Measurements from ENCODE around the gene CCDC33. TPM values are rescaled to one million over a fixed set of nuclear protein-coding genes. Genes with fewer than 3 reads are reported as not detected.
A peak's percentile ranks its signal among the peaks of the same experiment; 100 is the strongest.

Gene CCDC33
- total RNA-seq, 1 experiment from 2014 or later: 10.6 TPM

DNA sequence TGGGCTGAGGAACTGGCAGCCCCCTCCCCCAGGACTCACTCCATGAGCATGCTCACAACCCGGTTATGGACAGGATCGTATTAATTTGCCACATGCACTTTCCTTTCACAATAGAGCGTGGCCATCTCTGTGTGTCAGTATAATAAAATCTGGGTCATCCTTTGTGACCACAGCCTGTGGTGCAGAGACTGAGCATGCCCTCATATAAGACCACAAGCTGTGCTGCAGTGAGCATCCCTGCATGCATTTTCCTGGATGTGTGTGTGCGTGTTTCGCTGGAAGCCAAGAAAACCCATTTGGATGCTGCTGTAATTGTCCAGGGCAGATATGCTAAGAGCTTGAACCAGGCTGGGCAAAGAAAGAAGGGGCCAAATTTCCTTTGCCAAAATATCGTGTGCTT is 91.6 kb downstream of the CCDC33 start:
- CTCF ChIA-PET: interaction anchor here (0.7 to 17.1 kb wide), 5 partner anchors 9 to 355 kb away, joined by 3 to 347 read pairs (median 5); no protein-coding TSS in a partner anchor

DNA sequence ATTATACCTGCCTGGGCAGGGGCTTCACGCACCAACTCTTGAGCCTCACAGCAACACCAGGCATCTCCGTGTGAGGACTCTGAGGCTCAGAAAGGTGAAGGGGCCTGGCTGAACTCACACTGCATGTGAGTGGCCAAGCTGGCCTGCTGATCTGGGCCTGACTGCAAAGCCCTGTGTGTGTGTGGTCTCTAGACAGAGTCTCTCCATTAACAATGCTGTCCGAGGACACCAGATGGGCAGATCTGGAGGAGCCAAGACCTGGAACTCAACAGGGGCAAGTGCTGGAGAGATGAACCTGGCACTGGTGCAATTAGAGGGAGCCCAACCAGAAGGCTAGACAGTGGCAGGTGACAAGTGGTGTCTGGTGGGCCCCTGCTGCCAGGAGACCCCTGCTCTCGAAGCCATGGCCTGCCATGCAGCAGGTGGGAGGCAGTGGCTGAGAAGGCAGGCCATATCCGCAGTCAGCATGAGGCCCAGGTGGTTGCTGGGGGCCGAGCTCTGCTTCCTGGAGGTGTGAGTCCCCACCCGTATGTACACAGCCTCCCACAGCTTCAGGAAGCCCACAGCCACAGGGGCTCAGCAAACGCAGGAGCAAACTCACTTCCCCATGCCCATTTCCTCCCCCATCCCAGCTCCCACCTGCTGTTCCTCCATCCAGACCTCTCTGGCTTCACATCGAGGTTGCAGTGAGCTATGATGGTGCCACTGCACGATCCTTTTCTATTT is 92.4 kb downstream of the CCDC33 start:
- Mint-ChIP-seq H3K4me1 (peaks cover 36% of the 10 kb centered on the region), H3K27ac (no peak overlapping the region), H3K36me3 (no peaks in the 10 kb centered on the region), H3K4me3 (no peak overlapping the region), H3K9me3 (no peaks in the 10 kb centered on the region), H3K27me3 (ENCODE audit: low read depth) (no peaks in the 10 kb centered on the region; the same call in none of the 2 replicates)
- ChIA-PET CTCF (interaction anchor here (0.7 to 17.1 kb wide), 7 partner anchors 8 to 356 kb away, joined by 3 to 347 read pairs (median 5); no protein-coding TSS in a partner anchor), POLR2A (no interaction called here)
- ATAC-seq (no peak), DNase-seq (ENCODE audit: low spot score) (no peak)
- TF ChIP-seq ZNF423 (CRISPR knock-in tag; IDR thresholded peaks at IDR 0.05) (peak; percentile 58; the same call in 1 of the 2 replicates), SMAD3 (CRISPR knock-in tag; IDR thresholded peaks at IDR 0.05; ENCODE audit: borderline replicate concordance) (no peak), NFYB (CRISPR knock-in tag; conservative IDR thresholded peaks at IDR 0.05; ENCODE audit: low read depth) (no peak), ATF1 (CRISPR knock-in tag; IDR thresholded peaks at IDR 0.05) (no peak), FOXP1 (CRISPR knock-in tag; IDR thresholded peaks at IDR 0.05; ENCODE audit: borderline replicate concordance) (0 out of 2 replicates have a peak, but pooled peaks have one; percentile 18), NFATC4 (CRISPR knock-in tag; IDR thresholded peaks at IDR 0.05) (no peak)
- TF ChIP-seq, protein P1, sequence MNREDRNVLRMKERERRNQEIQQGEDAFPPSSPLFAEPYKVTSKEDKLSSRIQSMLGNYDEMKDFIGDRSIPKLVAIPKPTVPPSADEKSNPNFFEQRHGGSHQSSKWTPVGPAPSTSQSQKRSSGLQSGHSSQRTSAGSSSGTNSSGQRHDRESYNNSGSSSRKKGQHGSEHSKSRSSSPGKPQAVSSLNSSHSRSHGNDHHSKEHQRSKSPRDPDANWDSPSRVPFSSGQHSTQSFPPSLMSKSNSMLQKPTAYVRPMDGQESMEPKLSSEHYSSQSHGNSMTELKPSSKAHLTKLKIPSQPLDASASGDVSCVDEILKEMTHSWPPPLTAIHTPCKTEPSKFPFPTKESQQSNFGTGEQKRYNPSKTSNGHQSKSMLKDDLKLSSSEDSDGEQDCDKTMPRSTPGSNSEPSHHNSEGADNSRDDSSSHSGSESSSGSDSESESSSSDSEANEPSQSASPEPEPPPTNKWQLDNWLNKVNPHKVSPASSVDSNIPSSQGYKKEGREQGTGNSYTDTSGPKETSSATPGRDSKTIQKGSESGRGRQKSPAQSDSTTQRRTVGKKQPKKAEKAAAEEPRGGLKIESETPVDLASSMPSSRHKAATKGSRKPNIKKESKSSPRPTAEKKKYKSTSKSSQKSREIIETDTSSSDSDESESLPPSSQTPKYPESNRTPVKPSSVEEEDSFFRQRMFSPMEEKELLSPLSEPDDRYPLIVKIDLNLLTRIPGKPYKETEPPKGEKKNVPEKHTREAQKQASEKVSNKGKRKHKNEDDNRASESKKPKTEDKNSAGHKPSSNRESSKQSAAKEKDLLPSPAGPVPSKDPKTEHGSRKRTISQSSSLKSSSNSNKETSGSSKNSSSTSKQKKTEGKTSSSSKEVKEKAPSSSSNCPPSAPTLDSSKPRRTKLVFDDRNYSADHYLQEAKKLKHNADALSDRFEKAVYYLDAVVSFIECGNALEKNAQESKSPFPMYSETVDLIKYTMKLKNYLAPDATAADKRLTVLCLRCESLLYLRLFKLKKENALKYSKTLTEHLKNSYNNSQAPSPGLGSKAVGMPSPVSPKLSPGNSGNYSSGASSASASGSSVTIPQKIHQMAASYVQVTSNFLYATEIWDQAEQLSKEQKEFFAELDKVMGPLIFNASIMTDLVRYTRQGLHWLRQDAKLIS (CRISPR knock-in tag; IDR thresholded peaks at IDR 0.05; ENCODE audit: borderline replicate concordance): no peak
- TF ChIP-seq, protein P2, sequence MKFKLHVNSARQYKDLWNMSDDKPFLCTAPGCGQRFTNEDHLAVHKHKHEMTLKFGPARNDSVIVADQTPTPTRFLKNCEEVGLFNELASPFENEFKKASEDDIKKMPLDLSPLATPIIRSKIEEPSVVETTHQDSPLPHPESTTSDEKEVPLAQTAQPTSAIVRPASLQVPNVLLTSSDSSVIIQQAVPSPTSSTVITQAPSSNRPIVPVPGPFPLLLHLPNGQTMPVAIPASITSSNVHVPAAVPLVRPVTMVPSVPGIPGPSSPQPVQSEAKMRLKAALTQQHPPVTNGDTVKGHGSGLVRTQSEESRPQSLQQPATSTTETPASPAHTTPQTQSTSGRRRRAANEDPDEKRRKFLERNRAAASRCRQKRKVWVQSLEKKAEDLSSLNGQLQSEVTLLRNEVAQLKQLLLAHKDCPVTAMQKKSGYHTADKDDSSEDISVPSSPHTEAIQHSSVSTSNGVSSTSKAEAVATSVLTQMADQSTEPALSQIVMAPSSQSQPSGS (CRISPR knock-in tag; IDR thresholded peaks at IDR 0.05; ENCODE audit: borderline replicate concordance, low read depth): no peak

More for the DNA sequence above, 91.6 kb downstream of the CCDC33 start:
- H3K4me1 Mint-ChIP-seq: peaks cover 36% of the 10 kb centered on the region
- H3K27me3 Mint-ChIP-seq (ENCODE audit: low read depth): no peaks in the 10 kb centered on the region; the same call in none of the 2 replicates
- H3K27ac Mint-ChIP-seq: no peak overlapping the region
- H3K36me3 Mint-ChIP-seq: no peaks in the 10 kb centered on the region
- no peak for ATAC-seq
- no peak overlapping the region for H3K4me3 Mint-ChIP-seq
- no peaks in the 10 kb centered on the region for H3K9me3 Mint-ChIP-seq
- DNase-seq (ENCODE audit: low spot score): no peak
- POLR2A ChIA-PET: no interaction called here
- TF ChIP-seq, protein P3, sequence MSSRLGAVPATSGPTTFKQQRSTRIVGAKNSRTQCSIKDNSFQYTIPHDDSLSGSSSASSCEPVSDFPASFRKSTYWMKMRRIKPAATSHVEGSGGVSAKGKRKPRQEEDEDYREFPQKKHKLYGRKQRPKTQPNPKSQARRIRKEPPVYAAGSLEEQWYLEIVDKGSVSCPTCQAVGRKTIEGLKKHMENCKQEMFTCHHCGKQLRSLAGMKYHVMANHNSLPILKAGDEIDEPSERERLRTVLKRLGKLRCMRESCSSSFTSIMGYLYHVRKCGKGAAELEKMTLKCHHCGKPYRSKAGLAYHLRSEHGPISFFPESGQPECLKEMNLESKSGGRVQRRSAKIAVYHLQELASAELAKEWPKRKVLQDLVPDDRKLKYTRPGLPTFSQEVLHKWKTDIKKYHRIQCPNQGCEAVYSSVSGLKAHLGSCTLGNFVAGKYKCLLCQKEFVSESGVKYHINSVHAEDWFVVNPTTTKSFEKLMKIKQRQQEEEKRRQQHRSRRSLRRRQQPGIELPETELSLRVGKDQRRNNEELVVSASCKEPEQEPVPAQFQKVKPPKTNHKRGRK (CRISPR knock-in tag; IDR thresholded peaks at IDR 0.05; ENCODE audit: borderline replicate concordance): no peak

DNA sequence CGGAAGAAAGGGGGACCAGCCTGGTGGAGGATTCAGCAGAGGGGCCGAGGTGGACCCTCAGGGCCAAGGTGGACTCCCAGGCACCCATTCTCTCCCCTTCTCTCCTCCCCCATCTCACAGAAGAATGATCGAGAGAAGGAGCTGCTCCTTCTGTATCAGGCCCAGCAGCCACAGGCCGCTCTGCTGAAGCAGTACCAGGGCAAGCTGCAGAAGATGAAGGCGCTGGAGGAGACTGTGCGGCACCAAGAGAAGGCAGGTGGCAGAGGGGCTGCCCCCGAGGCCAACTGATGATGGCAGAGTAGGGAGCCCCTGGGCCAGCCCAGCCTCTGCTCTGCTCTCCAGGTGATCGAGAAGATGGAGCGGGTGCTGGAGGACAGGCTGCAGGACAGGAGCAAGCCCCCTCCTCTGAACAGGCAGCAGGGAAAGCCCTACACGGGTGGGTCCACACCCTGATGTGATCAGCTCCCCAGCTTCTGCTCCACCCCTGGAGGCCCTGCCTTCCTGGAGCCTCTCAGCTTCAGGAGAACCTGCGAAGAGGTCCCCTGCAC is 94.8 kb downstream of the CCDC33 start:
- Mint-ChIP-seq H3K27ac (no peak overlapping the region), H3K4me1 (peaks cover 28% of the 10 kb centered on the region), H3K4me3 (no peak overlapping the region), H3K36me3 (no peaks in the 10 kb centered on the region), H3K9me3 (no peaks in the 10 kb centered on the region), H3K27me3 (ENCODE audit: low read depth) (peaks cover 3% of the 10 kb centered on the region)
- ATAC-seq (no peak), DNase-seq (ENCODE audit: low spot score) (no peak)
- ChIA-PET POLR2A (no interaction called here), CTCF (interaction anchor here (1.1 to 17.1 kb wide), 4 partner anchors 11 to 358 kb away, joined by 4 to 347 read pairs (median 12); no protein-coding TSS in a partner anchor)
- TF ChIP-seq NR3C1 (CRISPR knock-in tag; conservative IDR thresholded peaks at IDR 0.05; ENCODE audit: low read depth): no peak
- TF ChIP-seq, protein P4, sequence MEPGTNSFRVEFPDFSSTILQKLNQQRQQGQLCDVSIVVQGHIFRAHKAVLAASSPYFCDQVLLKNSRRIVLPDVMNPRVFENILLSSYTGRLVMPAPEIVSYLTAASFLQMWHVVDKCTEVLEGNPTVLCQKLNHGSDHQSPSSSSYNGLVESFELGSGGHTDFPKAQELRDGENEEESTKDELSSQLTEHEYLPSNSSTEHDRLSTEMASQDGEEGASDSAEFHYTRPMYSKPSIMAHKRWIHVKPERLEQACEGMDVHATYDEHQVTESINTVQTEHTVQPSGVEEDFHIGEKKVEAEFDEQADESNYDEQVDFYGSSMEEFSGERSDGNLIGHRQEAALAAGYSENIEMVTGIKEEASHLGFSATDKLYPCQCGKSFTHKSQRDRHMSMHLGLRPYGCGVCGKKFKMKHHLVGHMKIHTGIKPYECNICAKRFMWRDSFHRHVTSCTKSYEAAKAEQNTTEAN (CRISPR knock-in tag; IDR thresholded peaks at IDR 0.05): no peak
- TF ChIP-seq, protein P5, sequence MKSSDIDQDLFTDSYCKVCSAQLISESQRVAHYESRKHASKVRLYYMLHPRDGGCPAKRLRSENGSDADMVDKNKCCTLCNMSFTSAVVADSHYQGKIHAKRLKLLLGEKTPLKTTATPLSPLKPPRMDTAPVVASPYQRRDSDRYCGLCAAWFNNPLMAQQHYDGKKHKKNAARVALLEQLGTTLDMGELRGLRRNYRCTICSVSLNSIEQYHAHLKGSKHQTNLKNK (CRISPR knock-in tag; IDR thresholded peaks at IDR 0.05): no peak
- TF ChIP-seq, protein P6, sequence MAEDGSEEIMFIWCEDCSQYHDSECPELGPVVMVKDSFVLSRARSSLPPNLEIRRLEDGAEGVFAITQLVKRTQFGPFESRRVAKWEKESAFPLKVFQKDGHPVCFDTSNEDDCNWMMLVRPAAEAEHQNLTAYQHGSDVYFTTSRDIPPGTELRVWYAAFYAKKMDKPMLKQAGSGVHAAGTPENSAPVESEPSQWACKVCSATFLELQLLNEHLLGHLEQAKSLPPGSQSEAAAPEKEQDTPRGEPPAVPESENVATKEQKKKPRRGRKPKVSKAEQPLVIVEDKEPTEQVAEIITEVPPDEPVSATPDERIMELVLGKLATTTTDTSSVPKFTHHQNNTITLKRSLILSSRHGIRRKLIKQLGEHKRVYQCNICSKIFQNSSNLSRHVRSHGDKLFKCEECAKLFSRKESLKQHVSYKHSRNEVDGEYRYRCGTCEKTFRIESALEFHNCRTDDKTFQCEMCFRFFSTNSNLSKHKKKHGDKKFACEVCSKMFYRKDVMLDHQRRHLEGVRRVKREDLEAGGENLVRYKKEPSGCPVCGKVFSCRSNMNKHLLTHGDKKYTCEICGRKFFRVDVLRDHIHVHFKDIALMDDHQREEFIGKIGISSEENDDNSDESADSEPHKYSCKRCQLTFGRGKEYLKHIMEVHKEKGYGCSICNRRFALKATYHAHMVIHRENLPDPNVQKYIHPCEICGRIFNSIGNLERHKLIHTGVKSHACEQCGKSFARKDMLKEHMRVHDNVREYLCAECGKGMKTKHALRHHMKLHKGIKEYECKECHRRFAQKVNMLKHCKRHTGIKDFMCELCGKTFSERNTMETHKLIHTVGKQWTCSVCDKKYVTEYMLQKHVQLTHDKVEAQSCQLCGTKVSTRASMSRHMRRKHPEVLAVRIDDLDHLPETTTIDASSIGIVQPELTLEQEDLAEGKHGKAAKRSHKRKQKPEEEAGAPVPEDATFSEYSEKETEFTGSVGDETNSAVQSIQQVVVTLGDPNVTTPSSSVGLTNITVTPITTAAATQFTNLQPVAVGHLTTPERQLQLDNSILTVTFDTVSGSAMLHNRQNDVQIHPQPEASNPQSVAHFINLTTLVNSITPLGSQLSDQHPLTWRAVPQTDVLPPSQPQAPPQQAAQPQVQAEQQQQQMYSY (CRISPR knock-in tag; IDR thresholded peaks at IDR 0.05): no peak
- TF ChIP-seq, protein P7, sequence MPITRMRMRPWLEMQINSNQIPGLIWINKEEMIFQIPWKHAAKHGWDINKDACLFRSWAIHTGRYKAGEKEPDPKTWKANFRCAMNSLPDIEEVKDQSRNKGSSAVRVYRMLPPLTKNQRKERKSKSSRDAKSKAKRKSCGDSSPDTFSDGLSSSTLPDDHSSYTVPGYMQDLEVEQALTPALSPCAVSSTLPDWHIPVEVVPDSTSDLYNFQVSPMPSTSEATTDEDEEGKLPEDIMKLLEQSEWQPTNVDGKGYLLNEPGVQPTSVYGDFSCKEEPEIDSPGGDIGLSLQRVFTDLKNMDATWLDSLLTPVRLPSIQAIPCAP (CRISPR knock-in tag; IDR thresholded peaks at IDR 0.05): no peak
- TF ChIP-seq NFATC4 (CRISPR knock-in tag; IDR thresholded peaks at IDR 0.05): no peak

All from WTC11 (cell line).